Hepatocyte (in vitro differentiated cells): Measurements from ENCODE around the gene UBR3. TPM values are rescaled to one million over a fixed set of nuclear protein-coding genes. Genes with fewer than 3 reads are reported as not detected.

Source experiments
- DNase-seq: peaks from one replicate; pipeline ENCODE4 v3.0.0-alpha.2; 2016; ENCODE audit warnings: low spot score
- H2AFZ ChIP-seq: fragments of 200-600 bp; sonication (generic); 2 replicates; pipeline ENCODE4 v1.6.0; 2016; ENCODE audit warnings: antibody characterized with exemption, mild to moderate bottlenecking
- H3K27ac ChIP-seq: fragments of 200-600 bp; sonication (generic); 2 replicates; pipeline ENCODE4 v1.5.1; 2016; ENCODE audit warnings: mild to moderate bottlenecking
- H3K27me3 ChIP-seq: fragments of 200-600 bp; sonication (generic); 2 replicates; pipeline ENCODE4 v1.6.1; 2016
- H3K36me3 ChIP-seq: fragments of 200-600 bp; sonication (generic); replicated peaks from 2 replicates; pipeline ENCODE4 v1.5.1; 2016; ENCODE audit warnings: low read depth; ENCODE audit not compliant: insufficient read depth
- H3K4me1 ChIP-seq: fragments of 200-600 bp; sonication (generic); 2 replicates; pipeline ENCODE4 v1.5.1; 2016; ENCODE audit warnings: mild to moderate bottlenecking, moderate library complexity; ENCODE audit not compliant: insufficient read depth
- H3K4me2 ChIP-seq: fragments of 200-600 bp; sonication (generic); 2 replicates; pipeline ENCODE4 v1.6.0; 2016
- H3K4me3 ChIP-seq: fragments of 200-600 bp; sonication (generic); 2 replicates; pipeline ENCODE4 v1.5.1; 2016; ENCODE audit warnings: mild to moderate bottlenecking
- H3K79me2 ChIP-seq: fragments of 200-600 bp; sonication (generic); 2 replicates; pipeline ENCODE4 v1.6.0; 2017; ENCODE audit warnings: mild to moderate bottlenecking
- H3K9me2 ChIP-seq: fragments of 200-600 bp; sonication (generic); replicated peaks from 2 replicates; pipeline ENCODE4 v1.6.0; 2017; ENCODE audit warnings: mild to moderate bottlenecking; ENCODE audit not compliant: insufficient read depth
- H3K9me3 ChIP-seq: fragments of 200-600 bp; sonication (generic); 2 replicates; pipeline ENCODE4 v1.5.1; 2016; ENCODE audit warnings: low read depth, mild to moderate bottlenecking
- H4K20me1 ChIP-seq: fragments of 200-600 bp; sonication (generic); 2 replicates; pipeline ENCODE4 v1.6.0; 2016; ENCODE audit warnings: mild to moderate bottlenecking; ENCODE audit not compliant: insufficient read depth, poor library complexity, severe bottlenecking
- EZH2 ChIP-seq: fragments of 200-600 bp; sonication (generic); IDR thresholded peaks from 2 replicates; pipeline ENCODE4 v1.6.1; 2016; ENCODE audit warnings: antibody characterized with exemption, mild to moderate bottlenecking, borderline replicate concordance
- EZH2phosphoT487 ChIP-seq: fragments of 200-600 bp; sonication (generic); IDR thresholded peaks from one replicate; pipeline ENCODE4 v1.6.1; 2018; ENCODE audit warnings: antibody characterized with exemption, mild to moderate bottlenecking, low read depth, moderate library complexity; ENCODE audit not compliant: unreplicated experiment, severe bottlenecking
- WGBS: methylation state at CpG from one replicate; pipeline ENCODE4 v1.1.6; 2016; ENCODE audit warnings: low lambda C conversion rate; ENCODE audit errors: missing lambda C conversion rate; 5-methylcytosine and 5-hydroxymethylcytosine counted together
- polyA plus RNA-seq: library from polyadenylated mRNA; unstranded; fragments of >200 nt; fragmentation: Nextera tagmentation; extraction: Ambion mirVana; gene quantifications from 2 replicates; pipeline ENCODE4 v1.2.1, GENCODE V29; 2016
- total RNA-seq: library from RNA; depleted of rRNA; stranded (reverse); fragments of >200 nt; gene quantifications from 2 replicates; pipeline ENCODE4 v1.2.3, GENCODE V29; 2014
- TF ChIP-seq, protein P1 (sequence below): fragments of 200-600 bp; sonication (generic); IDR thresholded peaks from 2 replicates; pipeline ENCODE4 v1.5.1; 2016; ENCODE audit warnings: antibody characterized with exemption, mild to moderate bottlenecking; ENCODE audit not compliant: poor library complexity

Gene UBR3
- total and polyA plus RNA-seq, 2 experiments from 2014 or later = 10.1 to 40.4 TPM

DNA sequence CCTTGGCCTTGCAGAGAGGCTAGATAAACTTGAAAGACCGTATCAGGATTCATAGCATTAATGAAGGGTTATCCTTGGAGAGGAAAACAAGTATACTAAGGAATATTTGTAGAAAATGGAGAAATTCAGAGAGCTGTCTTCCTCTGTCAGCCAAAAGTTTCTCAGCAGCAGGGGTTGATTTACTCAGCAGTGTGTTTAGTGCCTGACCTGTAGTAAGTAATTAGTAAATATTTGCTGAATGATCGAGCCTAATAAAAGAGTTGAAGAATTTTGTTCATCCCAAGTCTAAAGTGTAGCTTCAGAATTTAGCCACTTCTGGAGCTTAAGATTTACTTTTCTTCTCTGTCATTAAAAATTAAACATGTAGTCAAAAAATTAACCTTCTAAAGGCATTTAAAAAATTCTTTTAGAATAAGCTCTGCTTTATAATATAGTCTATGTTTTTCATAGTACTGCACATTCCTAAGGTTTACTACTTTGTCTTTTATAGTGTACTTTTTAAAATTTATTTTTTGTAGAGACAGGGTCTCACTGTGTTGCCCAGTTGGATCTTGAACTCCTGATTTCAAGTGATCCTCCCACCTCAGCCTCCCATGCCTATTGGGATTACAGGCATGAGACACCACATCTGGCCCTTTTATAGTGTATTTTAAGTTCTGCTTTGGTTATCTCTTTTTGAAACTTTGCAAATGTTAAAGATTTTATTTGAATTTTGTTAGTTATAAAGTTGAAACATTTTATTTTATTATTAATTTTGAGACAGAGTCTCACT is 212.3 kb downstream of the UBR3 start:
- Histone ChIP-seq H2AFZ (no peak overlapping the region), H3K4me1 (no peaks in the 10 kb centered on the region), H3K27me3 (no peaks in the 10 kb centered on the region), H3K4me2 (no peak overlapping the region), H3K9me2 (no peaks in the 10 kb centered on the region), H3K79me2 (no peaks in the 10 kb centered on the region), H3K36me3 (no peaks in the 10 kb centered on the region), H3K4me3 (no peak overlapping the region), H4K20me1 (no peaks in the 10 kb centered on the region), H3K27ac (no peak overlapping the region), H3K9me3 (no peaks in the 10 kb centered on the region)
- no peak for DNase-seq
- TF ChIP-seq EZH2phosphoT487 (no peak), EZH2 (no peak)
- TF ChIP-seq, protein P1, sequence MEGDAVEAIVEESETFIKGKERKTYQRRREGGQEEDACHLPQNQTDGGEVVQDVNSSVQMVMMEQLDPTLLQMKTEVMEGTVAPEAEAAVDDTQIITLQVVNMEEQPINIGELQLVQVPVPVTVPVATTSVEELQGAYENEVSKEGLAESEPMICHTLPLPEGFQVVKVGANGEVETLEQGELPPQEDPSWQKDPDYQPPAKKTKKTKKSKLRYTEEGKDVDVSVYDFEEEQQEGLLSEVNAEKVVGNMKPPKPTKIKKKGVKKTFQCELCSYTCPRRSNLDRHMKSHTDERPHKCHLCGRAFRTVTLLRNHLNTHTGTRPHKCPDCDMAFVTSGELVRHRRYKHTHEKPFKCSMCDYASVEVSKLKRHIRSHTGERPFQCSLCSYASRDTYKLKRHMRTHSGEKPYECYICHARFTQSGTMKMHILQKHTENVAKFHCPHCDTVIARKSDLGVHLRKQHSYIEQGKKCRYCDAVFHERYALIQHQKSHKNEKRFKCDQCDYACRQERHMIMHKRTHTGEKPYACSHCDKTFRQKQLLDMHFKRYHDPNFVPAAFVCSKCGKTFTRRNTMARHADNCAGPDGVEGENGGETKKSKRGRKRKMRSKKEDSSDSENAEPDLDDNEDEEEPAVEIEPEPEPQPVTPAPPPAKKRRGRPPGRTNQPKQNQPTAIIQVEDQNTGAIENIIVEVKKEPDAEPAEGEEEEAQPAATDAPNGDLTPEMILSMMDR = no peak
- 71% methylated on average over 2 of the region's 2 CpGs for WGBS

DNA sequence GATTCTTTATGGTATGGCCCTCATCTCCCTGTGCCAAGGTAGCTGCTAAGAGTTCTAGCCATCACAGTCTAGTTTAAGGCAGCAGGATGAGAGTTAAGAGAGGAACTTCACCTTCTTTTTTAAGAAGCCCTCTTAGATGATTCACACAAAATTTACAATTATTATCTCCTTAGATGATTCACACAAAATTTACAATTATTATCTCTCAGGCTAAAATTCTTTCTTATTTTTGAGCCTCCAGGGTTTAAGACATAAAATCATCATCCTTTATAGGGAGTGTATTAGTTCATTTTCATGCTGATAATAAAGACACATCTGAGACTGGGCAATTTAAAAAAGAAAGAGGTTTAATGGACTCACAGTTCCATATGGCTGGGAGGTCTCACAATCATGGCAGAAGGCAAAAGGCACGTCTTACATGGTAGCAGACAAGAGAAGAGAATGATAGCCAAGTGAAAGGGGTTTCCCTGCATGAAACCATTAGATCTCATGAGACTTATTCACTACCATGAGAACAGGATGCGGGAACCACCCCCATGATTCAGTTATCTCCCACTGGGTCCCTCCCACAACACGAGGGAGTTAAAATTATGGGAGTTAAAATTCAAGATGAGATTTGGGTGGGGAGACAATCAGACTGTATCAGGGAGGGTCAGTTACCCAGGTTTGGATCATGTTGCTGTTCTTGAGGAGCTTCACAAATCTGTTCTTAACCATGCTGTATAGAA is 217.7 kb downstream of the UBR3 start:
- no peaks in the 10 kb centered on the region for H3K27me3 ChIP-seq
- H4K20me1 ChIP-seq = no peaks in the 10 kb centered on the region
- H3K4me1 ChIP-seq = no peaks in the 10 kb centered on the region
- no peak overlapping the region for H3K4me3 ChIP-seq
- H3K79me2 ChIP-seq = no peaks in the 10 kb centered on the region
- WGBS = 95% methylated on average over 3 of the region's 3 CpGs
- TF ChIP-seq EZH2phosphoT487 = no peak
- TF ChIP-seq EZH2 = no peak
- TF ChIP-seq, protein P1 = no peak
- no peak overlapping the region for H3K27ac ChIP-seq
- H3K9me2 ChIP-seq = no peaks in the 10 kb centered on the region
- no peaks in the 10 kb centered on the region for H3K9me3 ChIP-seq
- H3K36me3 ChIP-seq = no peaks in the 10 kb centered on the region
- DNase-seq = no peak
- H2AFZ ChIP-seq = no peak overlapping the region
- H3K4me2 ChIP-seq = no peak overlapping the region

DNA sequence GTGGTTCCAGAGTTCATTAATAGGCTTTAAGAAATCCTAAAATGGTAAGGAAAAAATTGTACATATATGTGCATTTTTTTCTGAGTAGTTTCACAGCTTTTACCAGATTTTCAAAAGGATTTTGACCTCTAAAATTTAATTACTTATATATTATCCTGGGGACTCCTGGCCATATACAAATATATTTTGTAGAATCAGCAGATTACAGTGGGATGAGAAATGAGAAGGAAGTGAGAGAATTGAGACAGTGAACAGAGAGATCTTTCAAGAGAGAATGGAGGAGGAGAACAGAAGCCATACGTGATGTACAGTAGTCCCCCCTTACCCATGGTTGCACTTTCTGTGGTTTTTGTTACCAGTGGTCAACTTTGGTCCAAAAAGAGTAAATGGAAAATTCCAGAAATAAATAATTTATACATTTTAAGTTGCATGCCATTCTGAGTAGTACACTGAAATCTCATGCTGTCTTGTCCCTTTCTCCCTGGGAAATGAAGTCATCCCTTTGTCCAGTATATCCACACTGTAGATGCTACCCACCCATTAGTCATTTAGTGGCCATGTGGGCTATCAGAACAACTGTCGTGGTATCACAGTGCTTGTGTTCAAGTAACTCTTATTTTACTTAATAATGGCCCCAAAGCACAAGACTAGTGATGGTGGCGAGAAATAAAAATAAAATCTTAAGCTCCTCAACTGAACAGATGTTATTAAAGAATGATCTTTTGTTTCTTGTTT is 220.2 kb downstream of the UBR3 start:
- no peak for DNase-seq
- H3K9me2 ChIP-seq = no peaks in the 10 kb centered on the region
- no peaks in the 10 kb centered on the region for H3K36me3 ChIP-seq
- no peak overlapping the region for H2AFZ ChIP-seq
- H3K79me2 ChIP-seq = no peaks in the 10 kb centered on the region
- H3K9me3 ChIP-seq = no peaks in the 10 kb centered on the region
- no peaks in the 10 kb centered on the region for H4K20me1 ChIP-seq
- H3K27me3 ChIP-seq = no peaks in the 10 kb centered on the region
- H3K4me1 ChIP-seq = no peaks in the 10 kb centered on the region
- 100% methylated on average over 3 of the region's 3 CpGs for WGBS
- TF ChIP-seq EZH2 (no peak), EZH2phosphoT487 (no peak)
- TF ChIP-seq, protein P1 = no peak
- H3K27ac ChIP-seq = no peak overlapping the region
- H3K4me2 ChIP-seq = no peak overlapping the region
- H3K4me3 ChIP-seq = no peak overlapping the region
